Dedifferentiated amniotic fluid mesenchymal stem cell (primary cell): ENCODE measurements around the gene SMG1.
"Not testable (repeated sequence)": the region's sequence is repeated elsewhere in the genome, so short reads cannot be mapped to it uniquely, and the experiment has no call there.

Experiments
- DNase-seq: peaks from one replicate; pipeline ENCODE4 v3.0.0-alpha.2; 2016; ENCODE audit errors: extremely low spot score

SMG1 gene

GRCh38 chr16:18925986-18926865, at the start of gene SMG1:
TSS of gene SMG1 (minus strand) at chr16:18926408. CDS start at chr16:18926041, 367 bp downstream.
- DNase-seq: peak; percentile 69

- no peak for DNase-seq
These were observed 48.9 kb upstream of the SMG1 start for GRCh38 chr16:18975109-18975508.

- no peak for DNase-seq
These were observed 43.6 kb upstream of the SMG1 start for GRCh38 chr16:18969855-18970240.

DNA sequence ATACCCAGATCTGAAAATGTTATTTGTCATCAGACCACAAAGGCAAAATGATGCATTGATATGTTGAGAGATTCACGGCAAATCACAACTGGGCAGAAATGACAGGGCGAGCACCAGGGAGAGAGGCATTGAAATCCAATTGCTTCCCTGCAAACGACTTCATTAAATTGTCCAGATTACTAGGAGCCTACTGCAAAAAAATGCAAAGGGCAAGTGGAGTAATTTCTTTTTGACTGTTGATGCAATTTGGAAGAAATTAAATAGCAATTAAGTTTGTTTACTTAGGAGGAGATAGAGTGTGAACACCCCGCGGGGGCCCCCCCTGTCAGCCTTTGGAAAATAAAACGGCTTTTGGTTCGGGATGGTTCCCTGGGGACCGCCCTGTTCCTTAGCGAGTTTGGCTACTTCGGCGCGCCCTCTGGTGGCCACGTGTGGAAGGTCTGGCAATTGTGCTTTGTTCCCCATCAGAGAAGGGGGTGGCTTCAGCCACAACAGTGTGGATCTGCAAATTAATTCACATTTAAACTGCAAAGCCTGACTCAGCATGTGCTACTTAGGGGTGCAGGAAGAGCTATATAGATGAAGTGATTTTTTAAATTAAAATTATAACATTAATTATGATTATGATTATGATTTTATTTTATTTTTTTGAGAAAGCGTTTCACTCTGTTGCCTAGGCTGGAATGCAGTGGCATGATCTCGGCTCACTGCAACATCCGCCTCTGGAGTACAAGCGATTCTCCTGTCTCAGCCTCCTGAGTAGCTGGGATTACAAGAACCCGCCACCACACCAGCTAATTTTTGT, 43.0 kb upstream of the SMG1 start:
- peak; percentile 77 for DNase-seq

GRCh38 chr16:18966791-18967190, 40.6 kb upstream of the SMG1 start:
- no peak for DNase-seq

DNA sequence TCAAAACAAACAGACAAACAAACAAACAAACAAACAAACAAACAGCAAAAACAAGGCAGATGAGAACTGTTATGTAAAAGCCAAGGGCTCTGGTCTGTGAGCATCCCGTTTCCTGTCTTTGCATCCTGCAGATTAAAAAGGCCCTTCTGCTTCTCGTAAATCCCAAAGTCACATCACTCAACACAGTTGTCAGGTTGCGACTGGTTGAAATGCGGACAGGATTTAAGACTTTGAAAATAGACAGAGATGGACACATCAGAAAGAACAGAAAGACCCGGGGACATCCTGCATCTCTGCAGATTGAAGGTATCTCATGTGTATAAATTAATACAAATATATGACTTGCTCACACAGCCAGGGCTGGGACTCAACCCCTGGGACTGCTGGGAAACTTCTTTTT, 39.3 kb upstream of the SMG1 start:
- DNase-seq: no peak

DNA sequence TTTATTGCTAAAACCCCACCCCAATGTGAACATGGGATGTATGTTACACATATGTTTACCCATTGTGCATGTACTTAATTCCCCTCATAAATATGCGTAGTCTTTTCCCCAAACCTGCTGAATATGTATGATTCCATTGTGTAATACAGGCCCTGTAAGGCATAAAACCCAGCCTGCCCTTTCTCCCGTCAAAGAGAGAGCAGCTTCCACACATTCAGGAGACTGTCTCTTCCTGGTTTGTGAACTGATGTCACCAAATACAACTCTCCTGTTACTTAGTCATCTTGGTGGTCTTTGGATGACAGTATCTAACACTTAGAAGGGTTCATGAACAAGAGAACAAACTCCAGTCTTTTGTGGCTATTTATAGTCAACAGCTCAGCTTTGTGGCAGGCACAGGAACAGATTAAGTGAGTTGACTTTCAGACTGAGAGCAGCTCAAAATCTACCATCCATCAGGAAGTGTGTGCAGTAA, 32.9 kb upstream of the SMG1 start:
- no peak for DNase-seq

GRCh38 chr16:18958621-18959029, 32.4 kb upstream of the SMG1 start:
- DNase-seq: no peak

DNA sequence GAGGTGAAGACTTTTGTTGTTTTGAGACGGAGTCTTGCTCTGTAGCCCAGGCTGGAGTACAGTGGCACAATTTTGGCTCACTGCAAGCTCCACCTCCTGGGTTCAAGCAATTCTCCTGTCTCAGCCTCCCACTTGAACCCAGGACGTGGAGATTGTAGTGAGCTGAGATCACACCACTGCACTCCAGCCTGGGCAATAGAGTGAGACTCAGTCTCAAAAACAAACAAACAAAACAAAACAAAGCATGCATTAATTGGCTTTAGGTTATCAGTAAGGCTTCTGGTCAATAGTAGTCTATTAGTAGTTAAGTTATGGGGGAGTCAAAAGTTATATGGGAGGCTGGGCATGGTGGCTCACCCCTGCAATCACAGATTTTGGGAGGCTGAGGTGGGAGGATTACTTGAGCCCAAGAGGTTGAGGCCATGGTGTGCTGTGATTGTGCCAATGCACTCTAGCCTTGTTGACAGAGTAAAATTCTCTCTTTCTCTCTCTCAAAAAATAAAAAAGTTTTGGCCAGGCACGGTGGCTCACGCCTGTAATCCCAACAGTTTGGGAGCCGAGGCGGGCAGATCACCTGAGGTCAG, 30.5 kb upstream of the SMG1 start:
- DNase-seq: not testable (repeated sequence)

GRCh38 chr16:18955874-18956580, 29.8 kb upstream of the SMG1 start:
- DNase-seq: not testable (repeated sequence)

- no peak for DNase-seq
These were observed 27.3 kb upstream of the SMG1 start for GRCh38 chr16:18953547-18953946.

- no peak for DNase-seq
These were observed 24.4 kb upstream of the SMG1 start for GRCh38 chr16:18950469-18951185.

DNA sequence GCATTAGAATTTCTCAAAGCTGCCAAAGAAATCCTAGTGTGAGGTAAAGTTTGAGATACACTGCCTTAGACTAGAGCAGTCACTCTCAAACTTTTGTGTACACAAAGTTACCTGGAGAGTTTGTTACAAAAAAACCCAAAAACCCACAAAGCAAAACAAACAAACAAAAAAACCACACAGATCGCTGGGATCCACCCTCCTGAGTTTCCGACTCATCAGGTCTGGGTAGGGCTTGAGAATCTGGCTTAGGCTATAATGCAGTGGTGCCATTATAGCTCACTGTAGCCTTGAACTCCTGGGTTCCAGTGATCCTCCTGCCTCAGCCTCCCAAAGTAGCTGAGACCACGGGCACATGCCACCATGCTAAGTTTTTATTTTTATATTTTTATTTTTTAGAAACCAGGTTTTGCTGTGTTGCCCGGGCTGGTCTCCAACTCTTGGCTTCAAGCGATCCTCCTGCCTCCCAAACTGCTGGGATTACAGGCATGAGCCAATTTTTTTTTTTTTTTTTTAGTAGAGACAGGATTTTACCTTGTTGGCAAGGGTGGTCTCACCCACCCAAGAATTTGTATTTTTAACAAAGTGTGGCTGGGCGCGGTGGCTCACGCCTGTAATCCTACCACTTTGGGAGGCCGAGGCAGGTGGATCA, 22.3 kb upstream of the SMG1 start:
- DNase-seq: no peak

DNA sequence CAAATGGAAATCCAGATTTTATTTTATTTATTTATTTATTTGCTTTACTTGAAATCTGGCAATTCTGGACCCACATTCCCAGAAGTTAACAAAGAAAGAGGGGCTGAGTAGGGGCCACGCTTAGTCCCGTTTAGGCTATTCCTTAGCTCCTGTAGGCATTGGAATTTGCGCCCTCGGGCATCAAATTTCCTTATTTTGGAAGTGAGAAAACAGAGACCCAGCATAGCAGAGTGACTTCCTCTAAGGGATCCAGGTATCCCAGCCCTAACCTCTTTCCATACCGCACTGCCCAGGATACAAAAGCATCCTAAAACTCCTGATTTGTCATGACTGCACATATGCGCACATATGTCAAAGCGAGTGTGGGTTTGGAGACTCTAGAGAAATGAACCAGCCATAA, 19.0 kb upstream of the SMG1 start:
- DNase-seq: no peak

GRCh38 chr16:18943414-18943813, 17.2 kb upstream of the SMG1 start:
- DNase-seq: no peak

DNA sequence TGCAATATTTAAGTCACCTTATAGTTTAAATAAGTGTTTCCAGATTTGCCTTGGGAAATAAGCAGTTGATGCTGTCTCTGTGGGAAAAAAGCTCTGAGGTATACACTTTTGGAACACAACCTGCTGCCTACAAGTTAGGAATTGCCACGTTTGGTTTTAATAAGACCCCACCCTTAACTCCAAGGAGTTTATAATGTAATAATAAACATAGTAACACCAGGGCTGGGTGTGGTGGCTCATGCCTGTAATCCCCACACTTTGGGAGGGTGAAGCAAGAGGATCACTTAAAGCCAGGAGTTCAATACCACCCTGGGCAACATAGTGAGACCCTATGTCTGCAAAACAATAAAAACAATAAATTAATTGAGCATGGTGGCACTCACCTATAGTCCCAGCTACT, 15.9 kb upstream of the SMG1 start:
- DNase-seq: no peak

DNA sequence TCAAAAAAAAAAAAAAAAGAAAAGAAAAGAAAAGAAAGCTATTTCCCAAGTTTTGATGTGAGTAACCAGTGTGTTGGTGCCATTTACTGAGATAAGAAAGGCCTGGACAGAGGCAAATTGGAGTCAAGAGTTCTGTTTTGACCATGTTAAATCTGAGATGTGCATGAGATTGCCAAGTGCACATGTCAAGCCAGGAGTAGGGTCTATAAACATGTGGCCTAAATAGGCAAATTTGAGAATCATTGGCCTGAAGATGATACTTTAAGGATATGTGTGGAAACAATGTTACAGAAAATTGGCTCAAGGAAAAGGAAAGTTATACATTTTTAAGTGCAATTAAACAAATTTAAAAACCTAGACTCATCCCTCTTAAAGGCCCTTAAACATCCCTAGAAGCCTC, 15.3 kb upstream of the SMG1 start:
- DNase-seq: no peak

GRCh38 chr16:18938986-18939385, 12.8 kb upstream of the SMG1 start:
- DNase-seq: no peak

DNA sequence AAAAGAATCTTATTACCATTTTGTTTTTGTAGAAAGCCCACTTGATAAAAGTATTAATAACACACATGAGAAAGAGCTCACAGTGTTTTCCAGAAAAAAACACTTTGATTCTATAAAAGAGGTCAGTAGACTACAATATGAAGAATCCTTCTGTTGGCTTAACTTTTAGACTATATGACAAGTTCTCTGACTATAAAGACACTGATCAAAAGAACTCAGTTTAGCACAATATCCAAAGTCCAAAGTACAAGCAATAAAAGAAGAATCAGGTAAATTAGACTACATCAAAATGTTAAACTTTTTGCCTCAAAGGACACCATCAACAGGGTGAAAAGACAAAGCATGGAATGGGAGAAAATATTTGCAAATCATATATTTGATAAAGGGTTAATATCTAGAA, 11.2 kb upstream of the SMG1 start:
- DNase-seq: no peak

GRCh38 chr16:18936727-18937340, 10.6 kb upstream of the SMG1 start:
- DNase-seq: no peak
